AG04450 (cell line): ENCODE data around the gene FGF1. TPM values are rescaled to one million over a fixed set of nuclear protein-coding genes. Genes with fewer than 3 reads are reported as not detected.

Experiments
- CTCF ChIA-PET: fragments of 300-600, 350-600 bp; formaldehyde crosslinking; extraction: SDS; loops from one replicate; lab custom pipeline; 2022; ENCODE audit warnings: antibody characterized with exemption, inconsistent platforms; lab: Charles Lee
- POLR2A ChIA-PET: fragments of 350-600 bp; formaldehyde crosslinking; extraction: SDS; loops from one replicate; lab custom pipeline; 2021; ENCODE audit warnings: antibody characterized with exemption, inconsistent platforms; lab: Yijun Ruan, JAX
- DNase-seq: peaks from one replicate; pipeline ENCODE4 v3.0.0-alpha.2; 2011; ENCODE audit warnings: low read depth, low spot score
- H3K27ac ChIP-seq: one replicate; pipeline ENCODE4 v1.5.1; 2012; ENCODE audit warnings: low read depth, low read length, control low read depth
- H3K27me3 ChIP-seq: one replicate; pipeline ENCODE4 v1.6.0; 2012; ENCODE audit warnings: low read length; ENCODE audit not compliant: control insufficient read depth, insufficient read depth
- H3K4me3 ChIP-seq: 2 replicates; pipeline ENCODE4 v1.5.1; 2011; ENCODE audit warnings: mild to moderate bottlenecking, low read depth, low read length, control low read depth
- H3K9me3 ChIP-seq: 2 replicates; pipeline ENCODE4 v1.5.1; 2012; ENCODE audit warnings: low read length; ENCODE audit not compliant: control insufficient read depth, insufficient read depth
- CTCF ChIP-seq: IDR thresholded peaks from 2 replicates; pipeline ENCODE4 v1.5.1; 2011; ENCODE audit warnings: low read depth, low read length, control low read depth, inconsistent platforms
- polyA plus RNA-seq: library from polyadenylated mRNA; depleted of rRNA; stranded (reverse); fragments of >200 nt; gene quantifications from 2 replicates; pipeline ENCODE4 v1.2.3, GENCODE V29; 2011

Gene FGF1
- polyA plus RNA-seq, 1 experiment = 5.9 TPM

GRCh38 chr5:142679744-142680143 lies 6.1 kb downstream of the FGF1 start:
- H3K9me3 ChIP-seq = no peaks in the 10 kb centered on the region; the same call in none of the 2 replicates
- TF ChIP-seq CTCF = no peak
- POLR2A ChIA-PET = no interaction called here
- H3K27me3 ChIP-seq = peaks cover 2% of the 10 kb centered on the region
- no peak for DNase-seq
- no peak overlapping the region for H3K4me3 ChIP-seq
- CTCF ChIA-PET = interaction anchor here (1.2 to 2.0 kb wide), 2 partner anchors 24 to 33 kb away, joined by 3 to 9 read pairs; no protein-coding TSS in a partner anchor
- H3K27ac ChIP-seq = no peak overlapping the region

- ChIA-PET POLR2A (no interaction called here), CTCF (interaction anchor here (1.2 kb wide), 1 partner anchor 35 kb away, joined by 3 read pairs; no protein-coding TSS in a partner anchor)
- no peak for DNase-seq
Measured at GRCh38 chr5:142678529-142678928, 7.4 kb downstream of the FGF1 start.

GRCh38 chr5:142677198-142677597 lies 8.7 kb downstream of the FGF1 start:
- POLR2A ChIA-PET = no interaction called here
- Histone ChIP-seq H3K4me3 (no peak overlapping the region), H3K27ac (no peak overlapping the region), H3K27me3 (peaks cover 2% of the 10 kb centered on the region), H3K9me3 (no peaks in the 10 kb centered on the region; the same call in none of the 2 replicates)
- TF ChIP-seq CTCF = no peak
- CTCF ChIA-PET = interaction anchor here (2.0 to 3.0 kb wide), 2 partner anchors 22 to 36 kb away, joined by 8 to 14 read pairs; no protein-coding TSS in a partner anchor
- no peak for DNase-seq

More at GRCh38 chr5:142678529-142678928, 7.4 kb downstream of the FGF1 start:
- no peak for TF ChIP-seq CTCF
- H3K4me3 ChIP-seq = no peak overlapping the region
- H3K9me3 ChIP-seq = no peaks in the 10 kb centered on the region; the same call in none of the 2 replicates
- H3K27ac ChIP-seq = no peak overlapping the region
- H3K27me3 ChIP-seq = peaks cover 2% of the 10 kb centered on the region

- TF ChIP-seq CTCF = no peak
- ChIA-PET CTCF (interaction anchor here (1.0 to 3.8 kb wide), 4 partner anchors 21 to 212 kb away, joined by 3 to 14 read pairs (median 11); no protein-coding TSS in a partner anchor), POLR2A (no interaction called here)
- no peak overlapping the region for H3K27ac ChIP-seq
- no peak overlapping the region for H3K4me3 ChIP-seq
- no peak for DNase-seq
- H3K27me3 ChIP-seq = peaks cover 2% of the 10 kb centered on the region
- no peaks in the 10 kb centered on the region; the same call in none of the 2 replicates for H3K9me3 ChIP-seq
Measured at GRCh38 chr5:142676318-142676717, 9.6 kb downstream of the FGF1 start.
